ENCODE data around the gene COL20A1. TPM values are rescaled to one million over a fixed set of nuclear protein-coding genes. Genes with fewer than 3 reads are reported as not detected.

The COL20A1 gene
- total RNA-seq, 4 donors from 2014 or later: 0.20 to 0.44 TPM; not detected in 2

- Histone ChIP-seq H3K27ac (no peak overlapping the region), H3K9me3 (no peaks in the 10 kb centered on the region), H3K27me3 (no peaks in the 10 kb centered on the region), H3K4me1 (no peaks in the 10 kb centered on the region), H3K4me3 (no peak overlapping the region), H3K36me3 (peaks cover 0 to 100% (median 4%) of the 10 kb centered on the region in 3 donors)
- 88 to 91% methylated on average over 13 of the region's 13 CpGs for WGBS, 2 donors
- no peak for TF ChIP-seq POLR2A (IDR thresholded peaks at IDR 0.05)
- TF ChIP-seq EP300 (IDR thresholded peaks at IDR 0.05): no peak
- TF ChIP-seq, protein P1, sequence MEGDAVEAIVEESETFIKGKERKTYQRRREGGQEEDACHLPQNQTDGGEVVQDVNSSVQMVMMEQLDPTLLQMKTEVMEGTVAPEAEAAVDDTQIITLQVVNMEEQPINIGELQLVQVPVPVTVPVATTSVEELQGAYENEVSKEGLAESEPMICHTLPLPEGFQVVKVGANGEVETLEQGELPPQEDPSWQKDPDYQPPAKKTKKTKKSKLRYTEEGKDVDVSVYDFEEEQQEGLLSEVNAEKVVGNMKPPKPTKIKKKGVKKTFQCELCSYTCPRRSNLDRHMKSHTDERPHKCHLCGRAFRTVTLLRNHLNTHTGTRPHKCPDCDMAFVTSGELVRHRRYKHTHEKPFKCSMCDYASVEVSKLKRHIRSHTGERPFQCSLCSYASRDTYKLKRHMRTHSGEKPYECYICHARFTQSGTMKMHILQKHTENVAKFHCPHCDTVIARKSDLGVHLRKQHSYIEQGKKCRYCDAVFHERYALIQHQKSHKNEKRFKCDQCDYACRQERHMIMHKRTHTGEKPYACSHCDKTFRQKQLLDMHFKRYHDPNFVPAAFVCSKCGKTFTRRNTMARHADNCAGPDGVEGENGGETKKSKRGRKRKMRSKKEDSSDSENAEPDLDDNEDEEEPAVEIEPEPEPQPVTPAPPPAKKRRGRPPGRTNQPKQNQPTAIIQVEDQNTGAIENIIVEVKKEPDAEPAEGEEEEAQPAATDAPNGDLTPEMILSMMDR (IDR thresholded peaks at IDR 0.05): no peak
- DNase-seq (ENCODE audit: low spot score in 2 of 2): no peak
These were observed 7.9 kb upstream of the COL20A1 start for GRCh38 chr20:63284981-63285524.

GRCh38 chr20:63285636-63286615, 7.1 kb upstream of the COL20A1 start:
- 91 to 92% methylated on average over 23 to 43 of the region's 44 CpGs for WGBS, 2 donors

GRCh38 chr20:63286781-63287696, 5.9 kb upstream of the COL20A1 start:
- no peak overlapping the region for H3K4me3 ChIP-seq
- peaks cover 0 to 13% (median 0%) of the 10 kb centered on the region in 4 donors for H3K4me1 ChIP-seq
- H3K36me3 ChIP-seq: peaks cover 0 to 81% (median 4%) of the 10 kb centered on the region in 3 donors
- TF ChIP-seq EP300 (IDR thresholded peaks at IDR 0.05): no peak
- TF ChIP-seq, protein P1 (IDR thresholded peaks at IDR 0.05): no peak
- TF ChIP-seq POLR2A (IDR thresholded peaks at IDR 0.05): no peak
- no peaks in the 10 kb centered on the region for H3K27me3 ChIP-seq
- H3K27ac ChIP-seq: no peak overlapping the region
- 75 to 82% methylated on average over 19 to 20 of the region's 23 CpGs for WGBS, 2 donors
- DNase-seq (ENCODE audit: low spot score in 2 of 2): no peak
- no peaks in the 10 kb centered on the region for H3K9me3 ChIP-seq

More at GRCh38 chr20:63285636-63286615, 7.1 kb upstream of the COL20A1 start:
- Histone ChIP-seq H3K4me1 (peaks cover 0 to 8% (median 0%) of the 10 kb centered on the region in 4 donors), H3K27me3 (no peaks in the 10 kb centered on the region), H3K36me3 (peaks cover 0 to 92% (median 4%) of the 10 kb centered on the region in 3 donors), H3K27ac (no peak overlapping the region), H3K4me3 (no peak overlapping the region), H3K9me3 (no peaks in the 10 kb centered on the region)
- no peak for DNase-seq (ENCODE audit: low spot score in 2 of 2)
- TF ChIP-seq POLR2A (IDR thresholded peaks at IDR 0.05) (no peak), EP300 (IDR thresholded peaks at IDR 0.05) (no peak)
- TF ChIP-seq, protein P1 (IDR thresholded peaks at IDR 0.05): no peak

- Histone ChIP-seq H3K27me3 (peaks cover 0 to 2% of the 10 kb centered on the region in 2 donors), H3K36me3 (peaks cover 0 to 72% (median 2%) of the 10 kb centered on the region in 3 donors), H3K27ac (no peak overlapping the region), H3K9me3 (no peaks in the 10 kb centered on the region), H3K4me3 (no peak overlapping the region), H3K4me1 (peaks cover 0 to 13% (median 0%) of the 10 kb centered on the region in 4 donors)
- TF ChIP-seq, protein P1 (IDR thresholded peaks at IDR 0.05): no peak
- TF ChIP-seq POLR2A (IDR thresholded peaks at IDR 0.05): no peak
- no peak for TF ChIP-seq EP300 (IDR thresholded peaks at IDR 0.05)
- 85 to 88% methylated on average over 48 to 55 of the region's 55 CpGs for WGBS, 2 donors
- DNase-seq (ENCODE audit: low spot score in 2 of 2): no peak
These were observed 5.0 kb upstream of the COL20A1 start for GRCh38 chr20:63287697-63288580.

Data from tibial nerve (tissue), 4 donors.